Activated CD4-positive, CD25-positive, alpha-beta regulatory T cell (primary cell): ENCODE data around the gene TRIM16.
"Not testable (repeated sequence)": the region's sequence is repeated elsewhere in the genome, so short reads cannot be mapped to it uniquely, and the experiment has no call there.

Source experiments
- DNase-seq, 4 experiments: peaks; one replicate each; lab custom pipeline; 2025; lab: John Stamatoyannopoulos, UW

The TRIM16 gene

DNA sequence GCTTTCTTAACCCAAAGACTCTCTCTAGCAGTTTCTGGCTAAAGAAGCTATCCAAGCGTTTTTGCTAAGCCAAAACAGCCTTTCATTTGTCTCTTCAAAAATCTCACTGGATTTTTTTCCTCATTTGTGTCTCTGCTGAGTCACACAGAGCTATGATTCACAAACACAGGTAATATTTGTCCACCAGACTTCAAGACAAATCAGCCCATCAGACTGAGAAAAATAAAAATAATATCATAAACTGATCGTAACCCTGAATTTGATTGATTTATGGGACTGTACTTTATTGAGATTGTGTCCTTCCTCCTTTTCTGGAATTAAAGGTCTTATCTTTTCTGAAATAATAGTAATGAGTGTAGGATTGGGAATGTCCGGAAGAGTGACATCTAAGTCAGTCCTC lies 25.8 kb downstream of the TRIM16 start:
- no peak for DNase-seq

- no peak for DNase-seq
These were observed 26.2 kb downstream of the TRIM16 start for GRCh38 chr17:15657868-15658267.

GRCh38 chr17:15654886-15655561 lies 29.1 kb downstream of the TRIM16 start:
- DNase-seq: no peak

DNA sequence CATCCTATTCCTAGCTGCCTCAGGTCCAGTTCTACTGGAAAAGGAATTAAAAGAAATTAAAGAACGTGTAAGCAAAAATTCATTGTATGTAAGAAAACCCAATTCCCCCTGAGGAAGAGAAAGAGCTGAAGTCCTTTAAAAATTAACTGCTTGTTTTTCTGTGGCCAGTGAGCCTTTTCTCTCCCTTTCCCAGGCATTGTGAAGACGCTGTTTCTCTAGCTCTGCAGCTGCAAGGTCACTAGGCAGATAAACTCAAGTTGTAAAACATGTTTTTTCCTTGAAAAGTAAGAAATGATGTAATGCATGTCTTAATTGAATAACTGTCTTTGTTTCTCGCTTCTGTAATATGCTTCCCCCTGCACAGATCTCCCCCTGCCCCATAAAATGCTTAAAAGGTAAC lies 29.7 kb downstream of the TRIM16 start:
- not testable (repeated sequence) for DNase-seq

- no peak for DNase-seq
These were observed 31.2 kb downstream of the TRIM16 start for GRCh38 chr17:15652960-15653359.

DNA sequence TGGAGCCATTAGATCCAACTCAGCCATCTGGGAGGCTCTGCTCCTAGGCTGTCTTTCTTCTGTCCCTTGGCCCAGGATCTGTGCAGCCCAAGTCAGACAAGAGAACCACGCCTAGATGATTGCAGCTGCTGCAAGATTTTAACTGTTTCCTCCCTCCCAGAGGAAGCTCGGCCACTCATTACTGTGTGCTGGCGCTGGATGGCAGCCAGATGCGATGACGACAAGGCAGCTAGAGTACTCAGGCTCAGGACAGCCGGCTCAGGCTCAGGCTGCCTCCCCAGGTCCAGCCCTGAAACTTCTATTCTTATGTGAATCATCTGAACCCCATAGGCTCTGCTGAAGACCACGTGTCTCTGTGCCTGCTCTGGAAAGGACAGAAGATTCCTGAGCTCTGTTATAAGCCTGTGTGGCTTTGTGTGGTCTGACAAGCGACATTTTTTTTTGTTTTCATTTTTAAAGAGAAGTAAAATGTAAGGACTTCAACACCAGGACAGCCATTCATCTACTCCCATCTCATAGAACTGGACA lies 32.5 kb downstream of the TRIM16 start:
- DNase-seq: no peak

GRCh38 chr17:15650741-15651582 lies 33.1 kb downstream of the TRIM16 start:
- no peak for DNase-seq

- no peak for DNase-seq
These were observed 34.2 kb downstream of the TRIM16 start for GRCh38 chr17:15649861-15650421.

DNA sequence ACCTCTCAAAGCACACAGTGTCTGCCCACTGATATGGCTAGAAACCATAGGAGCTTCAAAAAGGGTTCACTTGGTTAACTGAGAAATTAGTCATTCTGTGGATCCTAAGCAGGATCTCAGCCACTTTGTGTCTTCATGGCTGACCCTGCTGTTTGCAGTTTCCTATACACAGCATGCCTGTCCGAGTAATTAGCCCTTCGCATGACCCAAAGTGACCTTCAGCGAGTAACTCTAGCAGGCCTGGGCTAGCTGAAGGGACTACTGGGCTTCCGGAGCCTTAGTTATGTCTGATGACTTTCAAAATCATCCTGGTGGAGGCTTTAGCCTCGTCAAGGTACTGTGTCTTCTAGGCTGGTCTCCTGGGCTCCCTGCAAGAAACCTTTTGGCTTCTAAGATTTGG lies 35.7 kb downstream of the TRIM16 start:
- no peak for DNase-seq

- DNase-seq: not testable (repeated sequence)
These were observed 38.2 kb downstream of the TRIM16 start for GRCh38 chr17:15645942-15646312.

- not testable (repeated sequence) for DNase-seq
These were observed 38.8 kb downstream of the TRIM16 start for GRCh38 chr17:15645099-15645941.

DNA sequence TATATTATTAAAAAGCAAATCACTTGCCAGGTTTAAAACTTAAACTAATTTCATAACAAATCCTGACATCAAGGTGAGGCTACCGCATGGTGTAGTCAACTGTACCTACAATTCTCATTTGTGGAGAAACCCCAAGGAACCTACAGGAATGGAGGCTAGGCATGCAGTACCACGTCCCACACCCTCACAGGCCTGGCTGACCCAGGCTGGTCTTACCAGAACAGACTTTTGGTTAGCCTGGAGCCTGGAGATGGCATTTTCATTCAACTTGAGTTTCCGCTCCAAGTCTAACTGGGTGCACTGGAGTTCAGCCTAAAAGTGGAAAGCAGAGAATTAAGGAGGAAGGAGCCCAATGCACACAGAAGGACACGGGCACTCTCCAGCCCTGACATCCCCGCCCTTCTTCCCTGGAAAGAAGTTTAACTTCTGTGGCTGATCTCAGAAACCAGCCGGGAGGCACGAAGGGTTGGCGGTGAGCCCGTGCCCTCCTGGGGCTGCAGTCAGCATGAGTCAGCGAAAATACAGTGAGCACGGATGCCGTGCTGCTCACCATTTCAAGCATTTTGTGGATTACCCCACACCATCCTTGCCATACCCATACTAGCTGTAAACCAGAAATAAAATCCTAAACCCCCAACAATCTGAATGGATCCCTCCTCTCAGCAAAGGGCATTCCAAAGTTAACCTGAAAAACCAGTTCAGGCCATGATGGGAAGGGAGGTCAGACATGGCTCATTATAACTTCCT lies 41.4 kb downstream of the TRIM16 start:
- not testable (repeated sequence) for DNase-seq

- not testable (repeated sequence) for DNase-seq
These were observed 42.1 kb downstream of the TRIM16 start for GRCh38 chr17:15642014-15642413.

- not testable (repeated sequence) for DNase-seq
These were observed 53.1 kb downstream of the TRIM16 start for GRCh38 chr17:15630930-15631453.

- DNase-seq: not testable (repeated sequence)
These were observed 54.1 kb downstream of the TRIM16 start for GRCh38 chr17:15629991-15630390.

GRCh38 chr17:15623661-15624209 lies 60.4 kb downstream of the TRIM16 start:
- DNase-seq: not testable (repeated sequence)

GRCh38 chr17:15623255-15623654 lies 60.9 kb downstream of the TRIM16 start:
- DNase-seq: not testable (repeated sequence)

DNA sequence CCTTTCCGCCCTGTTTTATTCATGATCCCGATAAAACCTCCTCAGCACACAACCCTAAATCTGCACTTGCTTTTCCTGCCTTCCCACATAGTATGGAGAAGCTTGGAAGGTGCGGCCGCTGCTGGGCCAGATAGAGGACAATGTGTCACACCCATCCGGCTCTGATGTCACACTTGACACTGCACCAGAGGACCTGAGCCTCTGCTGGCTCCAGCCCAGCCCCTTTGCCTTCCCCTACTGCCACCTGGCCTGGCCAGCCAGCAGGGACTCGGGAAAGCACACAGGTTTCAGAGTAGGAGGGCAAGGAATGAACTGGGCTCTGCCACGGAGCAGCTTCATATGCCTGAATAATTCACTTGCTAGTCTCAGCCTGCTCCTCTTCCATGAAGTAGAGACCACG lies 62.0 kb downstream of the TRIM16 start:
- DNase-seq: not testable (repeated sequence)

GRCh38 chr17:15619331-15620058 lies 64.6 kb downstream of the TRIM16 start, which contains the start of gene FBXW10B:
Gene FBXW10B, minus strand, starts transcription at chr17:15619704. Its CDS starts 192 bp downstream, at chr17:15619512.
- DNase-seq: not testable (repeated sequence)

DNA sequence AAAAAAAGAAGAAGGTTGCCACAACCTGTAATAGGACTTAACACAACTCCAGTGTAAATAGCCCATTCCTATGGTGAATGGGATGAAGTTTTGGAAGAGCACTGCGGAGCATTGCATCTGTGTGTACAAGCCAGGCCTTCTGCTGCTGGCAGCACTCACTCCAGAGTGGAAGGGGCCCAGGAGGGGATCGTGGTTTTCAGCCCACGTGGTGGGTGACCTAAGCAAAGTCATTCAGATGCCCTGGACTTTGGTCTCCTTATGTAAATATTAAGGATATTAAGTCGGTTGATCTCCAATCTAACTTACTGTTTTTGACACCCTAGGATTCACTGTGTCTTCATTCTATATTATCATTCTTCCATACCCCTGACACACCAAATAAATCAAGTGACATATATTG lies 67.3 kb downstream of the TRIM16 start:
- DNase-seq: not testable (repeated sequence)
